ENCODE measurements around the gene CNN2. TPM values are rescaled to one million over a fixed set of nuclear protein-coding genes. Genes with fewer than 3 reads are reported as not detected.

The CNN2 gene
- total RNA-seq, 1 donor from 2014 or later: 94.0 TPM

DNA sequence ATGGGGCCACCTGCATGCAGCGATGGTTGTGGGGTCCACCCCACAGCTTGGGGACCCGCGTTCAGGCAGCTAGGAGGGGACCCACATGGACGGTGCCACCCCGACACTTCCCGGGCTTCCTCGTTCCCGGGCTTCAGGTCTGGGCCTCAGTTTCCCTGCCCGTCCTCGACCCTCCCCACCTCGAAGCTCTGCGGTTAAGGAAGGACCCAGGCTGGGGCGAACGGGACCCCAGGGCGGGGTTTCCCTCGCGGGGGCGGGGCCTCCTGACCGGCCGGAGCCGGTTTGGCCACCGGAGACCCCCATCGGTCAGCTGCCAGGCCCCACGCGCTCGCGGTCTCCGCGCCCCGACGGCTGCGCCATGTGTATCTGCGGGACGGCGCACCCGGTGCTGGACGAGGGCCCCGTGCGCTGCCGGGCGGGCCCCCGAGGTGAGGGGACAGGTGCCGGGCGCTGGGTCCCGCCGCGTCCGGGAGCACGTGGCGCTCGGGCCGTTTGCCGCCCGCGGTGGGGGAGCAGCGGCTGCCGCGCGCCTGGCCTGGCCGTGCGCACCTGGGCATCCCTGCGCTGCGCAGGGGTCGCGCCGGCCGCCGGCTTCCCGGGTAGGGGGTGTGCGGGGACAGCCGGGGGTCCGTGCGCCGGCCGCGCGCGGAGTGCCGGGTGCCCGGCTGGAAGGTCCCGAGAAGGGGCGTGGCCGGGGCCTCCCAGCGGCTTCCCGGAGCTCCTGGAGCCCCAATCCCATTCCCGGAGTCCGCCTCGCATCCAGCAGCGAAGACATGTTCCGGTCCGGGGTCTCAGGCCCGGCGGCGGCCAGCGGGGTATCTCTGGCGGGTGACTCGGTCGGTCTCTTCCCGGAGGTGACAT lies 44.8 kb downstream of the CNN2 start:
- intact Hi-C loops (cut with micrococcal nuclease): no loop called here
- DNase-seq: peak; percentile 31
- no peak for ATAC-seq

DNA sequence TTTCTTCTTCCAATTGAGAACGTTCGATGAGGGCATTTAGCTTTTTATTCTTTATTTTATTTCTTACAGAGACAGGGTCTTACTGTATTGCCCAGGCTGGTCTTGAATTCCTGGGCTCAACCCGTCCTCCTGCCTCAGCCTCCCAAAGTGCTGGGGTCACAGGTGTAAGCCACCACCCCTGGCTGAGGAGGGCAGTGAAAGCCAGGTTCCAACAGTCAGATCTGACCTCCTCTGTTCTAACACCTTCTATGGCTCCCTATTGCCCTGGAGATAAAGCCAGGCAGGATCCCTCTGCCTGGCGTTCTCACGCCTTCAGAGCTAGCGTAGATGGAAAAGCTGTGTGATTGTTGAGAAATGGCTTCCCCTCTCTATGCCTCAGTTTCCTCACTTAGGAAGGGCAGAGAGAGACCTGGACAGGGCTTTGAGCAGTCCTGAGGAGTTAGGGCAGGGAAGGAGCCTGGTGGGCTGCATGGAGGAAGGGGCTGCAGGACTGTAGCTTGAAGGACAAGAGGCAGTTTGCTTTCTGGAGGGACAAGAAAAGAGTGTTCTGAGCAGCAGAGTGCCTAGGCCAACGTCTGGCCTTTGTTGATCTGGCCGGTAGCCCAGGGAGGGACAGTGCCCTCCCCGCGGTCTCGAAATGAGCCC lies 46.1 kb downstream of the CNN2 start:
- intact Hi-C loops (cut with micrococcal nuclease): no loop called here
- no peak for DNase-seq
- no peak for ATAC-seq

DNA sequence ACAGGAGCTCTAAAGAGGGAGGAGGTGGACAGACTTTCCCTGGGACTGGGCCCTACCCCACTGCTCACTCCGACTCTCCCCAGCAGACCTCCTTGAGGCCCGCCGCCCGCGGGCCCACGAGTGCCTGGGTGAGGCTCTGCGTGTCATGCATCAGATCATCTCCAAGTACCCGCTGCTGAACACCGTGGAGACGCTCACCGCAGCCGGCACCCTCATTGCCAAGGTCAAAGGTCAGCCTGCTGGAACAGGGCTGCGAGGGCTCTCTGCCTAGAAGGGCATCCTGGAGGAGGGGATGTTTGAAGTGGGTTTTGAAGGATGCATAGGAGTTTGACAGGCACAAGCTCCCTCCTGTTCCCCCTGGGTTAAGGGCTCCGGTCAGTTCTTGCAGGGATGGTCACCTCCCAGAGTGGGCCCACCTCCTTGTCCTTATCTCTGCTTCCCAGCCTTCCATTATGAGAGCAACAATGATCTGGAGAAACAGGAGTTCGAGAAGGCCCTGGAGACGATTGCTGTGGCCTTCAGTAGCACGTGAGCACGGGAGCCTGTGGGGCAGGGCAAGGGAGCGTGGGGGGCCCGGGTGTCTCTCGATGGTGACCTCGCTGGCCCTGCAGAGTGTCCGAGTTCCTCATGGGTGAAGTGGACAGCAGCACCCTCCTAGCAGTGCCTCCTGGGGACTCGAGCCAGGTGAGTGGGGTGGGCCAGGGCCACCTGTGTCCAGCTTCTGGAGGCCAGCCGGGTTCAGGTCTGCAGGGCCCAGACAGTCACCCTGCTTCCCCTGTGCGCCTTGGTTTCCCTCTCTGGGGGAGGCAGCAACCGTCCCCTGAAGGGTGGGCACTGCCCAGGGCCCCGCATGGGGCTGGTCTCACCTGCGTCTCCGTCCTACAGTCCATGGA lies 46.9 kb downstream of the CNN2 start:
- no peak for DNase-seq
- intact Hi-C loops (cut with micrococcal nuclease): no loop called here

DNA sequence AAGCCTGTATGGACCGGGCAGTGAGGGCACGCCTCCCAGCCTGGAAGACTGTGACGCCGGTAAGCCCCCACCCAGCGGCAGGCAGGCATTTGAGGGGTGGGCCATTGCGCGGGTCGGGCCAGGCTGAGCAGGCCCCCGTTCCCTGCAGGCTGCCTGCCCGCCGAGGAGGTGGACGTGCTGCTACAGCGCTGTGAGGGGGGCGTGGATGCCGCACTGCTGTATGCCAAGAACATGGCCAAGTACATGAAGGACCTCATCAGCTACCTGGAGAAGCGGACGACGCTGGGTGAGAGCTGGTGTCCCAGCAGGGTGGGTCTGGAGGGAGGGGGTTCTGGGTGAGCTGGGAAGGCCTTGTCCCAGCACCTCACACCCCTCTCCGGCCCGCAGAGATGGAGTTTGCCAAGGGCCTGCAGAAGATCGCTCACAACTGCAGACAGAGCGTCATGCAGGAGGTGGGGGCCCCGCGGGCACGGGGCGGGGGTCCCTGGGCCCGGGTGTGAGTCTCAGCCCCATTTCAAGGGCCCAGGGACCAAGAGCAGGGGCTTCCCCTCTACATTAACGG lies 47.6 kb downstream of the CNN2 start:
- ATAC-seq (no peak), DNase-seq (no peak)
- intact Hi-C loops (cut with micrococcal nuclease): no loop called here

More for the DNA sequence above, 46.9 kb downstream of the CNN2 start:
- ATAC-seq: no peak

DNA sequence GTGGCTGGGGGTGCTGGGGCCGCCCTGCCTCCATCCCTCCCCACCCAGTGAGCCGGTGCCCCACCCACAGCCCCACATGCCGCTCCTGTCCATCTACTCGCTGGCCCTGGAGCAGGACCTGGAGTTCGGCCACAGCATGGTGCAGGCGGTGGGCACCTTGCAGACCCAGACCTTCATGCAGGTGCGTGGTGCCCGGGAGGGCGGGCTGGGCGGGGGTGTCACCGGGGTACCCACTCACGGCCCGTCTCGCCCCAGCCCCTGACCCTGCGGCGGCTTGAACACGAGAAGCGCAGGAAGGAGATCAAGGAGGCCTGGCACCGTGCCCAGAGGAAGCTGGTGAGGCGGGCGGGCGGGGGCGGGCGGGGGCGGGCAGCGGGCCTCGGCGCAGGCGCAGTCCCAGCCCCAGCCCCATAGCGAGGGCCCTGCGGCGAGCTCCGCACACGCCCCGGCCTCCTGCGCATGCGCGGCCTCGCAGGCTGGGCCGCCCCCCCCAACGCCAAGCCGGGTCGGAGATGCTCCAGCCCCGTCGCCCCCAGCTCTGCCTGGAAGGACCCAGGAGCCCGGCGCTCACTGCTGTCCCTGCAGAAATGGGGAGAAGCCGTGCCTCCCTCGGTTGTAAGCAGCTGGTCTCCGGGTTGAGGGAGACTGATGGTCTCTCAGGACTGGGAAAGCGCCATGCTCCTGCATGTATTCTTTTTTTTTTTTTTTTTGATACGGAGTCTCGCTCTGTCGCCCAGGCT lies 48.3 kb downstream of the CNN2 start:
- intact Hi-C loops (cut with micrococcal nuclease): no loop called here
- DNase-seq: peak; percentile 91
- ATAC-seq: peak; percentile 67

DNA sequence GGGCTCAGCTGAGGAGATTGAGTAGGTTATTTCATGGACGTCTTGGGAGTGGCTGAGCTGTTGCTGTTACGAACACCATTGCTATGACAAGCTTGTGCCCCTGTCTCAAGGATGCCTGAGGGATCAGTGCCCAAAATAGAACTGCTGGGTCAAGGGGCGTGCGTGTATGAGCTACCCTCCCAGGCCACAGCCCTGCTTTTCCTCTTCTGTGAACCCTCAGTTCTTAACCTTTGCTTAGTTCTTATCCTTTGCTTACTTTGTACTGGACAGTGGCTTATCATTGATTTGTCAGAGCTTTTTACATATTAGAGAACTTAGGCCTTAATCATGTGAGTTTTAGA lies 49.6 kb downstream of the CNN2 start:
- DNase-seq (no peak), ATAC-seq (no peak)
- intact Hi-C loops (cut with micrococcal nuclease): no loop called here

DNA sequence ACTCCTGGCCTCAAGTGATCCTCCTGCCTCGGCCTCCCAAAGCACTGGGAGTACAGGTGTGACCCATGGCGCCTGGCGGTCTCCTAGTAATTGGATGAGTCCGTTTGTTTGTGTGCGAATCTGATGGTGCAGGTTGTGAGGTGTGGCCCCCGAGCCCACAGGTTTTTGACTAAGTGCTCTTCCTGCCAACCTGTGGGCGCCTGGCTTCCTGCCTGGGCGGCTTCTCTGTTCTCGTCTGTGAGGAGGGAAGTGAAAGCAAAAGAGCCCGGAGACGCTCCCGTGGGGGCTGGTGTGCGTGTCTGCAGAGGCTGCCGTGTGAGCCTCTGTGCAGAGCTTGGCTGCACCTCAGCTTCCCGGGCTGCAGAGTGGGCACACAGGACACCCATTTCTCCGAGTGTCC lies 50.5 kb downstream of the CNN2 start:
- intact Hi-C loops (cut with micrococcal nuclease): no loop called here
- peak; percentile 81 for DNase-seq
- ATAC-seq: peak; percentile 38

DNA sequence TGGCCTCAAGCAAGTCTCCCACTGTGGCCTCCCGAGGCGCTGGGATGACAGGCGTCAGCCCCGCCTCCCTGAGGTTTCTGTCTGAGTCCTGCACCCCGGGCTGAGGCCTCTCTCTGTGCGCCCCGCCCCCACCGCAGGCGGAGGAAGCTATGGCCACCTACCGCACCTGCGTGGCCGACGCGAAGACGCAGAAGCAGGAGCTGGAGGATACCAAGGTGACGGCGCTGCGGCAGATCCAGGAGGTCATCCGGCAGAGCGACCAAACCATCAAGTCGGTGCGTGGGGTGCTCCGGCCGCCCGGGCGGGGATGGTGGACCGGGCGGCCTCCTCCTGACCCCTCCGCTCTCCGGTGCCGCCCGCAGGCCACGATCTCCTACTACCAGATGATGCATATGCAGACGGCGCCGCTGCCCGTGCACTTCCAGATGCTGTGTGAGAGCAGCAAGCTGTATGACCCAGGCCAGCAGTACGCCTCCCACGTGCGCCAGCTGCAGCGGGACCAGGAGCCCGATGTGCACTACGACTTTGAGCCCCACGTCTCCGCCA lies 53.2 kb downstream of the CNN2 start:
- intact Hi-C loops (cut with micrococcal nuclease): no loop called here
- DNase-seq: peak; percentile 30
- ATAC-seq: no peak

DNA sequence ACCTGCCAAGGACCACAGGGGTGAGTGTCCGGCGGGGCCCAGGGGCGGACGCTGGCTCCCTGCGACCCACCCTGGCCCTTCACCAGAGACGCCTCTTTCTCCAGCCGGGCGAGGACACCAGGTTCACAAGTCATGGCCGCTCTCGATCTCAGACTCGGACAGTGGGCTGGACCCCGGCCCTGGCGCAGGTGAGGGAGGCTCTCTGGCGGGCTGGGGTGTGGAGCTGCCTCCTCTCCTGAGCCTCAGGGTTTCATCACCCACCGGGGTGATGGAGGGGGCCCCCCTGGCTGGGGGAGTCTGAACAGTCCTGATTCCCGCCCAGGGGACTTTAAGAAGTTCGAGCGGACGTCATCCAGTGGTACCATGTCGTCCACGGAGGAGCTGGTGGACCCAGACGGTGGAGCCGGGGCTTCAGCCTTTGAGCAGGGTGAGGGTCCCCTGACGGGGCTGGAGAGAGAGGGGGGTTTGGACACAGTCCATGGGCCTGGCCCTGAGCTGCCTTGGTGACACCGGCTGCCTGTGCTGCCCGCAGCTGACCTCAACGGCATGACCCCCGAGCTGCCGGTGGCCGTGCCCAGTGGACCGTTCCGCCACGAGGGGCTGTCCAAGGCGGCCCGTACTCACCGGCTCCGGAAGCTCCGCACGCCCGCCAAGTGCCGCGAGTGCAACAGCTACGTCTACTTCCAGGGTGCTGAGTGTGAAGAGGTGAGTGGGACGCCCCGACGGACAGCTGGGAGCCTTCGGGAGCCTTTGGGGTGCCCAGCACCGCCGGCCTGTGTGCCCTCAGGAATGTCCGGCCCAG lies 54.2 kb downstream of the CNN2 start:
- no peak for ATAC-seq
- DNase-seq: no peak
- intact Hi-C loops (cut with micrococcal nuclease): no loop called here

DNA sequence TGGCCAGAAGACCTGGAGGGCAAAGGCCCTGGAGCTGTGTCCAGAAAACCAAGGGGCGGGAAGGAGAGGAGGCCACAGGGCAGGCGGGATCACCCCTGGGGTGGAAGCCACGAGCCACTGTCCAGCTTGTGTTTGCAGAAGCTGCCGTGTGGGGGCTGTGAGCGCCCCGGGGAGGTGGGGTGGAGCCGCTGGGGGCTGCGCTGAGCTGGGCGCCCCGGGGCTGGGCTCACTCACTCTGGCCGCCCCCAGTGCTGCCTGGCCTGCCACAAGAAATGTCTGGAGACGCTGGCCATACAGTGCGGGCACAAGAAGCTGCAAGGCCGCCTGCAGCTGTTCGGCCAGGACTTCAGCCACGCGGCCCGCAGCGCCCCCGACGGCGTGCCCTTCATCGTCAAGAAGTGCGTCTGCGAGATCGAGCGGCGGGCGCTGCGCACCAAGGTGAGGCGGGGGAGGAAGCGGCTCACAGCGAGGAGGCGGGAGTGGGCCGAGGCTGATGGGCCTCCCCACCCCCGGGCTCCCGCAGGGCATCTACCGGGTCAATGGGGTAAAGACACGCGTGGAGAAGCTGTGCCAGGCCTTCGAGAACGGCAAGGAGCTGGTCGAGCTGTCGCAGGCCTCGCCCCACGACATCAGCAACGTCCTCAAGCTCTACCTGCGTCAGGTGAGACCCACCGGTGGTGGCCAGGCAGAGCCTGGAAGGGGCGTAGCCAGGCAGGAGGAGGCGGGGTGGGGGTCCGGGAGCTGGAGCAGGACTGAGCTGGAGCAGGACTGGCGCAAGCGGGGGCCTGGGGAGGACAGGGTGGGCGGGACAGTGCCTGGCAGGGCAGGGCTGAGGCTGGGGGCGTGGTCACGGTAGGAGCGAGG lies 55.1 kb downstream of the CNN2 start:
- peak; percentile 26 for DNase-seq
- ATAC-seq: no peak
- intact Hi-C loops (cut with micrococcal nuclease): no loop called here

DNA sequence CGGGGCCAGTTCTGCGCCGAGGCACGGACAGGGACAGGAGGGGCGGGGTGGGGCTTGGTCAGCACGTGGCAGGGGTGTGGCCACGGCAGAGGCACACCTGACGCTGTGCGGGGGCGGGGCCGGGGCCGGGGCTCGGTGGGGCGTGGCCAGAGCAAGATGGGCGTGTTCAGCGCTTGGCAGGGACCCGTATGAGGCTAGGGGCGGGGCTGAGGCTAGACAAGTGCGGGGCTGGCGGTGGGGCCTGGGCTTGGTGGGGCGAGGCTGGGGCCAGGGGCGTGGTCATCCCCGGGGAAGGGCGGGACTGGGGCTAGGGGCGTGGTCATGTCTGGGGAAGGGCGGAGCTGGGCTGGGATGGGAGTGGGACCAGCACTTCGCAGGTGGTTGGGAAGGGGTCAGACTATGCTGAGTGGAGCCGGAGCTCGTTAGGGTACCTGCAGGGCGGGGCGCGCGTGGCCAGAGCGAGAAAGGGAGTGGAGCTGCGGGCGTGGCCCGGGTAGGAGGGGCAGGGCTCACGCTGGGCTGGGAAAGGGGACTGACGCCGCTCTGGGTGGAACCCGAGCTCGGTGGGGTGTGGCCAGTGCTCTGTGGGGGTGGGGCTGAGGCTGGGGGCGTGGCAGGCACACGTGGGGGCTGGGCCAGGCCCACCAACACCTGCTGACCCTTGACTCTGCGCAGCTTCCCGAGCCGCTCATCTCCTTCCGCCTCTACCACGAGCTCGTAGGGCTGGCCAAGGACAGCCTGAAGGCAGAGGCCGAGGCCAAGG lies 55.9 kb downstream of the CNN2 start:
- peak; percentile 60 for DNase-seq
- intact Hi-C loops (cut with micrococcal nuclease): no loop called here
- peak; percentile 56 for ATAC-seq

DNA sequence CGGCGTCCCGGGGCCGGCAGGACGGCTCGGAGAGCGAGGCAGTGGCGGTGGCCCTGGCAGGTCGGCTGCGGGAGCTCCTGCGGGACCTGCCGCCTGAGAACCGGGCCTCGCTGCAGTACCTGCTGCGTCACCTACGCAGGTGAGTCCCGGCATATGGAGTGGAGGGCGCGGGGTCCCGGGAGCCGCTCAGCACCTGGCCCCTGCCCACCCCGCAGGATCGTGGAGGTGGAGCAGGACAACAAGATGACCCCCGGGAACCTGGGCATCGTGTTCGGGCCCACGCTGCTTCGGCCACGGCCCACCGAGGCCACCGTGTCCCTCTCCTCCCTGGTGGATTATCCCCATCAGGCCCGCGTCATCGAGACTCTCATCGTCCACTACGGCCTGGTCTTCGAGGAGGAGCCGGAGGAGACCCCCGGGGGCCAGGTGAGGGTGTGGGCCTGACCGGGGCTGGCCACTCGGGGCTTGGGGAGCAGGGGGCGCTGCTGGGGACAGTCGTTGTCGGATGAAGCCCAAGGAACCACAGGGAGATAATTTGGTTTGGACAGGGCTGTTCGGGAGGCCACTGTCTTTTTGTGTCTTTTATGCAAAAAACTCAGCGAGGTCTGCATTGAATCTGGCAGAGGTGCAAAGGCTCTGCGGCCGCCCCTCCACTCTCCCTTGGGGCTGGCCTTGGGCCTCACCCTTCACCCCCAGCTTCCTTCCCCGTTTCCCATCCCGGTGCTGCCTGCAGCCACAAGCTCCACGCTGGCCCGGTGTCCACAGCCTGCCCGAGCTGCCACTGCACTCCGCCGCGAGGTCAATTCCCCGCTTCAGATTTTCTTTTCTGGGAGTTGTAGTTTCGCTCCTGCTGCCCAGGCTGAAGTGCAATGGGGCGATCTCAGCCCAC lies 56.8 kb downstream of the CNN2 start:
- ATAC-seq (no peak), DNase-seq (peak; percentile 27)
- intact Hi-C loops (cut with micrococcal nuclease): no loop called here

DNA sequence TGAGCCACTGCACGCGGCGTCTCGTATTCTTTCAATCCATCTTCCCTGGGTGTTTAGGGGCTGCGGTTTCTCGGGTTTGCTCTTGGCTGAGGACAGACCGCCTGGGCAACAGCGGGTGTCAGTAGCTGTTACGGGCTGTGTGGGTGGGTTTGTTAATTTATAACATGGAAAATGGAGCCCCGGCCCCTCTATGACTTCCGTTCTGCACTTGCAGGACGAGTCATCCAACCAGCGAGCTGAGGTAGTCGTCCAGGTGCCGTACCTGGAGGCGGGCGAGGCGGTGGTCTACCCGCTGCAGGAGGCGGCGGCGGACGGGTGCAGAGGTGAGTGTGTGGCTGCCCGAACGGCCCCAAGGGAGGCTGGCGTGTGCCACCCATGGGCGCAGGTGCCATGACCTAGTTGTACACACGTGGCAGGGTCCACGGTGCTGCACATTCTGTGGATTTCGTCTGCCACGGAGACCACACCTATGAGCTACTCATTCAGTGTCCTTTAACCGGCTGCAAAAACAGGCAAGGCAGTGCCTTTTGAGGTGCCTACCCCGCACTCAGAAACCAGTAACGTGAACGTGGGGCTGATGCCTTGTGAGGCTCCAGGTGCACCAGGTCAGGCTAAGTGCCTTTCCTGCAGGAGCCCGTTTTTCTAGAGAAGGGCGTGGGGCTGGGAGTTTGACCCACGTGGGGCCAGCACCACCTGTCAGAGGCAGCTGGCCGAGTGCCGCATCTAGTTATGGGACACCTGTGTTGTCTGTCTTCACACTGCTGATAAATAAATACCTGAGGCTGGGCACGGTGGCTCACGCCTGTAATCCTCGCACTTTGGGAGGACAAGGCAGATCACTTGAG lies 57.8 kb downstream of the CNN2 start:
- peak; percentile 29 for DNase-seq
- intact Hi-C loops (cut with micrococcal nuclease): no loop called here
- no peak for ATAC-seq

DNA sequence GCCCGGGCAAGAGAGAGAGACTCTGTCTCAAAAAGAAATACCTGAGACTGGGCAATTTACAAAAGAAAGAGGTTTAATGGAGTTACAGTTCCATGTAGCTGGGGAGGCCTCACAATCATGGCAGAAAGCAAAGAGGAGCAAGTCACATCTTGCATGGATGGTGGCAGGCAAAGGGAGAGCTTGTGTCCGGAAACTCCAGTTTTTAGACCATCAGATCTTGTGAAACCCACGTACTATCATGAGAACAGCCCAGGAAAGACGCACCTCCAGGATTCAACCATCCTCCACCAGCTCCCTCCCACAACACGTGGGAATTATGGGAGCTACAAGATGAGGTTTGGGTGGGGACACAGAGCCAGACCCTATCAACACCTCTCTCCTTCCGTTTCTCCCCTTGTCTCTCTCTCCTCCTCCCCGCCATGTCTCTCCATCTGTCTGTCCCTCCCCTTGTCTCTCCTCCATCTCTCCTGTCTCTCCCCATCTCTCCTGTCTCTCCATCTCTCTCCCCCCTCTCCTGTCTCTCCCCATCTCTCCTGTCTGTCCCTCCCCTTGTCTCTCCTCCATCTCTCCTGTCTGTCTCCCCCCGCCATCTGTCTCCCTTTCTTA lies 58.7 kb downstream of the CNN2 start:
- ATAC-seq (no peak), DNase-seq (no peak)
- intact Hi-C loops (cut with micrococcal nuclease): no loop called here
